Neural progenitor cell (in vitro differentiated cells): ENCODE results near the gene ABL1.

Source experiments
- CTCF ChIP-seq: fragments of 200-600 bp; sonication (generic); IDR thresholded peaks from 2 replicates; pipeline ENCODE4 v1.5.1; 2017; ENCODE audit warnings: antibody characterized with exemption, mild to moderate bottlenecking
- EZH2 ChIP-seq: fragments of 200-600 bp; sonication (generic); IDR thresholded peaks from 2 replicates; pipeline ENCODE4 v1.6.1; 2017; ENCODE audit warnings: antibody characterized with exemption, mild to moderate bottlenecking, moderate library complexity
- EZH2phosphoT487 ChIP-seq: fragments of 200-600 bp; sonication (generic); IDR thresholded peaks from 2 replicates; pipeline ENCODE4 v1.6.1; 2017; ENCODE audit warnings: antibody characterized with exemption

GRCh38 chr9:130871395-130872062, 36.5 kb downstream of the ABL1 start:
- TF ChIP-seq EZH2phosphoT487 = no peak
- TF ChIP-seq CTCF = no peak
- TF ChIP-seq EZH2 = no peak
